GM19467 (cell line): ENCODE measurements around the gene PLA2G2A.
"Not testable (repeated sequence)": the region's sequence is repeated elsewhere in the genome, so short reads cannot be mapped to it uniquely, and the experiment has no call there.

Experiments
- ATAC-seq: cut with Tn5 transposase; IDR thresholded peaks from one replicate; pipeline ENCODE4 v1.9.1; 2021; ENCODE audit warnings: mild to moderate bottlenecking, moderate library complexity; ENCODE audit not compliant: unreplicated experiment

Gene PLA2G2A

GRCh38 chr1:19979494-19979977, at the start of gene PLA2G2A:
PLA2G2A (minus strand) TSS chr1:19979618; CDS start chr1:19978773, 845 bp downstream.
- ATAC-seq = no peak

GRCh38 chr1:20028726-20029125, 49.3 kb upstream of the PLA2G2A start:
- no peak for ATAC-seq

- no peak for ATAC-seq
These were observed 48.7 kb upstream of the PLA2G2A start for GRCh38 chr1:20028125-20028524.

- ATAC-seq = no peak
These were observed 38.3 kb upstream of the PLA2G2A start for GRCh38 chr1:20017741-20018140.

GRCh38 chr1:20014153-20014552, 34.7 kb upstream of the PLA2G2A start:
- no peak for ATAC-seq

GRCh38 chr1:20010016-20010415, 30.6 kb upstream of the PLA2G2A start:
- ATAC-seq = no peak

GRCh38 chr1:20009212-20009611, 29.8 kb upstream of the PLA2G2A start:
- ATAC-seq = no peak

GRCh38 chr1:20008391-20008841, 29.0 kb upstream of the PLA2G2A start:
- no peak for ATAC-seq

- not testable (repeated sequence) for ATAC-seq
These were observed 19.4 kb upstream of the PLA2G2A start for GRCh38 chr1:19998823-19999222.

GRCh38 chr1:19990689-19991088, 11.3 kb upstream of the PLA2G2A start:
- ATAC-seq = no peak

GRCh38 chr1:19990182-19990582, 10.8 kb upstream of the PLA2G2A start:
- ATAC-seq = not testable (repeated sequence)

- ATAC-seq = no peak
These were observed 9.0 kb upstream of the PLA2G2A start for GRCh38 chr1:19988267-19989006.

GRCh38 chr1:19987719-19988118, 8.3 kb upstream of the PLA2G2A start:
- ATAC-seq = no peak

GRCh38 chr1:19984409-19985016, 5.1 kb upstream of the PLA2G2A start:
- not testable (repeated sequence) for ATAC-seq

- no peak for ATAC-seq
These were observed 2.3 kb upstream of the PLA2G2A start for GRCh38 chr1:19981507-19982312.

- no peak for ATAC-seq
These were observed 1.7 kb upstream of the PLA2G2A start for GRCh38 chr1:19981170-19981506.

GRCh38 chr1:19980314-19980713, 896 bp upstream of the PLA2G2A start:
- no peak for ATAC-seq

GRCh38 chr1:19978143-19978542, 1.3 kb downstream of the PLA2G2A start:
- ATAC-seq = no peak

GRCh38 chr1:19976317-19977003, 3.0 kb downstream of the PLA2G2A start:
- no peak for ATAC-seq

GRCh38 chr1:19975423-19976193, 3.8 kb downstream of the PLA2G2A start:
- no peak for ATAC-seq
